Esophagus squamous epithelium (tissue), 5 donors: ENCODE measurements around the gene GFRA1. TPM values are rescaled to one million over a fixed set of nuclear protein-coding genes. Genes with fewer than 3 reads are reported as not detected.

ENCODE experiments used
- DNase-seq: peaks from one replicate; lab custom pipeline; 2025; lab: John Stamatoyannopoulos, UW
- H3K27ac ChIP-seq, 4 donors: fragments of 200-600 bp; sonication (generic); one replicate each; pipeline ENCODE4 v1.5.1; 2016 to 2019; ENCODE audit warnings: mild to moderate bottlenecking in 1 of 4
- H3K27me3 ChIP-seq, 4 donors: fragments of 200-600 bp; sonication (generic); 1 replicate in 3 of 4; 2 replicates in 1 of 4; pipeline versions ENCODE4 v1.5.1 to v1.6.0; 2017 to 2021; ENCODE audit warnings: antibody characterized with exemption in 1 of 4
- H3K36me3 ChIP-seq, 3 donors: fragments of 200-600 bp; sonication (generic); one replicate each; pipeline ENCODE4 v1.5.1; 2016 to 2019
- H3K4me1 ChIP-seq, 3 donors: fragments of 200-600 bp; sonication (generic); one replicate each; pipeline ENCODE4 v1.5.1; 2017 to 2019
- H3K4me3 ChIP-seq, 4 donors: fragments of 200-600 bp; sonication (generic); 1 replicate in 3 of 4; 2 replicates in 1 of 4; pipeline ENCODE4 v1.5.1; 2016 to 2019; ENCODE audit warnings: mild to moderate bottlenecking in 2 of 4, moderate library complexity in 1 of 4
- H3K9me3 ChIP-seq, 3 donors: fragments of 200-600 bp; sonication (generic); one replicate each; pipeline ENCODE4 v1.5.1; 2016 to 2019
- POLR2A ChIP-seq, 4 donors: fragments of 450-650 bp; IDR thresholded peaks; one replicate each; pipeline ENCODE4 v1.6.1; 2017; ENCODE audit warnings: antibody characterized with exemption in 4 of 4, mild to moderate bottlenecking in 4 of 4, moderate library complexity in 3 of 4
- WGBS, 2 donors: methylation state at CpG; one replicate each; pipeline ENCODE4 v1.1.5; 2018; 5-methylcytosine and 5-hydroxymethylcytosine counted together
- intact Hi-C: fragments of 100-400 bp; cut with DNase I; formaldehyde crosslinking; loops from one replicate; pipeline ENCODE4 v1.15.0; 2022
- total RNA-seq, 4 donors: library from RNA; depleted of rRNA; stranded (reverse); fragments of >200 nt; gene quantifications; one replicate each; pipeline ENCODE4 v1.1.0, GENCODE V29; 2016
- TF ChIP-seq, protein P1 (sequence below), 6 experiments: fragments of 450-650 bp in 4 of 6; fragments of 200-600 bp in 2 of 6; sonication (generic) in 2 of 6; IDR thresholded peaks; one replicate each; pipeline ENCODE4 v1.5.1; 2016 to 2019; ENCODE audit warnings: antibody characterized with exemption in 6 of 6, mild to moderate bottlenecking in 4 of 6, moderate library complexity in 4 of 6
- donor health status: DM: yes; HTN: yes; CAD: no.

Gene GFRA1
- total RNA-seq, 4 donors from 2014 or later: 1.0 to 79.9 (median 4.2) TPM

GRCh38 chr10:116094356-116094755 lies 178.7 kb downstream of the GFRA1 start:
- DNase-seq: no peak
- 76 to 79% methylated on average over 6 of the region's 6 CpGs for WGBS, 2 donors
- Histone ChIP-seq H3K4me3 (no peak overlapping the region), H3K36me3 (no peaks in the 10 kb centered on the region), H3K4me1 (no peaks in the 10 kb centered on the region), H3K27ac (no peak overlapping the region), H3K9me3 (no peaks in the 10 kb centered on the region), H3K27me3 (no peaks in the 10 kb centered on the region)
- intact Hi-C loops: no loop called here
- TF ChIP-seq POLR2A (IDR thresholded peaks at IDR 0.05): no peak
- TF ChIP-seq, protein P1, sequence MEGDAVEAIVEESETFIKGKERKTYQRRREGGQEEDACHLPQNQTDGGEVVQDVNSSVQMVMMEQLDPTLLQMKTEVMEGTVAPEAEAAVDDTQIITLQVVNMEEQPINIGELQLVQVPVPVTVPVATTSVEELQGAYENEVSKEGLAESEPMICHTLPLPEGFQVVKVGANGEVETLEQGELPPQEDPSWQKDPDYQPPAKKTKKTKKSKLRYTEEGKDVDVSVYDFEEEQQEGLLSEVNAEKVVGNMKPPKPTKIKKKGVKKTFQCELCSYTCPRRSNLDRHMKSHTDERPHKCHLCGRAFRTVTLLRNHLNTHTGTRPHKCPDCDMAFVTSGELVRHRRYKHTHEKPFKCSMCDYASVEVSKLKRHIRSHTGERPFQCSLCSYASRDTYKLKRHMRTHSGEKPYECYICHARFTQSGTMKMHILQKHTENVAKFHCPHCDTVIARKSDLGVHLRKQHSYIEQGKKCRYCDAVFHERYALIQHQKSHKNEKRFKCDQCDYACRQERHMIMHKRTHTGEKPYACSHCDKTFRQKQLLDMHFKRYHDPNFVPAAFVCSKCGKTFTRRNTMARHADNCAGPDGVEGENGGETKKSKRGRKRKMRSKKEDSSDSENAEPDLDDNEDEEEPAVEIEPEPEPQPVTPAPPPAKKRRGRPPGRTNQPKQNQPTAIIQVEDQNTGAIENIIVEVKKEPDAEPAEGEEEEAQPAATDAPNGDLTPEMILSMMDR (IDR thresholded peaks at IDR 0.05): no peak

GRCh38 chr10:116093031-116093430 lies 180.0 kb downstream of the GFRA1 start:
- Histone ChIP-seq H3K4me1 (no peaks in the 10 kb centered on the region), H3K4me3 (no peak overlapping the region), H3K27me3 (no peaks in the 10 kb centered on the region), H3K9me3 (no peaks in the 10 kb centered on the region), H3K36me3 (no peaks in the 10 kb centered on the region), H3K27ac (no peak overlapping the region)
- WGBS, 2 donors: 82 to 86% methylated on average over 9 of the region's 9 CpGs
- TF ChIP-seq, protein P1 (IDR thresholded peaks at IDR 0.05): no peak
- TF ChIP-seq POLR2A (IDR thresholded peaks at IDR 0.05): no peak
- intact Hi-C loops: no loop called here
- DNase-seq: no peak

DNA sequence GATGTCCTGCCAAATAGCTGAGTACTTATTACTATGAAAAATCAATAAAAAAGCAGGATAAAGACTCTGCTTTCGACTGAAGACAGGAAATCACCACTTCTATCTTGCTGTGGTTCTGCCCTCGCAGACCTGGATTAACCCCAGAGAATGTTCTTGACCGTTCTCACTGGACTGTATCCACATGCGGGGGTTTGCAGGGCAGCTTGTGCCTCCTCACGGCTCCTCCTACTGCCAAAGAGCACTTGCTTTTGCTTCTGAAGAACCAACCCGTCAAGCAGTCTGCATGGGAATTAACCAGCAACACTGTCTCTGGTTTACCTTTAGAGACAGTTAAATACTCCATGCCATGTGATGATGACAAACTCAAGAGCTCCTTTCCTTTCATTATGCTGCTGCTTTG lies 184.0 kb downstream of the GFRA1 start:
- Histone ChIP-seq H3K27ac (no peak overlapping the region), H3K9me3 (no peaks in the 10 kb centered on the region), H3K27me3 (no peaks in the 10 kb centered on the region), H3K4me1 (no peaks in the 10 kb centered on the region), H3K36me3 (no peaks in the 10 kb centered on the region), H3K4me3 (no peak overlapping the region)
- 77 to 82% methylated on average over 6 of the region's 6 CpGs for WGBS, 2 donors
- no peak for DNase-seq
- intact Hi-C loops: no loop called here
- TF ChIP-seq POLR2A (IDR thresholded peaks at IDR 0.05): no peak
- TF ChIP-seq, protein P1 (IDR thresholded peaks at IDR 0.05): no peak

- TF ChIP-seq POLR2A (IDR thresholded peaks at IDR 0.05): no peak
- TF ChIP-seq, protein P1 (IDR thresholded peaks at IDR 0.05): no peak
- WGBS, 2 donors: 55 to 71% methylated on average over 2 to 4 of the region's 4 CpGs
- intact Hi-C loops: no loop called here
- Histone ChIP-seq H3K9me3 (no peaks in the 10 kb centered on the region), H3K27me3 (no peaks in the 10 kb centered on the region), H3K4me1 (no peaks in the 10 kb centered on the region), H3K27ac (no peak overlapping the region), H3K4me3 (no peak overlapping the region), H3K36me3 (no peaks in the 10 kb centered on the region)
- DNase-seq: no peak
Measured at GRCh38 chr10:116085323-116085722, 187.7 kb downstream of the GFRA1 start.

- Histone ChIP-seq H3K9me3 (no peaks in the 10 kb centered on the region), H3K4me3 (no peak overlapping the region), H3K4me1 (no peaks in the 10 kb centered on the region), H3K27me3 (no peaks in the 10 kb centered on the region), H3K27ac (no peak overlapping the region), H3K36me3 (no peaks in the 10 kb centered on the region)
- WGBS, 2 donors: 67 to 88% methylated on average over 1 to 5 of the region's 6 CpGs
- no peak for DNase-seq
- intact Hi-C loops: no loop called here
- TF ChIP-seq, protein P1 (IDR thresholded peaks at IDR 0.05): no peak
- TF ChIP-seq POLR2A (IDR thresholded peaks at IDR 0.05): no peak
Measured at GRCh38 chr10:116084161-116084560, 188.8 kb downstream of the GFRA1 start.
